ENCODE results near the gene SCP2D1.

Gene SCP2D1

GRCh38 chr20:18811904-18812303 is 1.7 kb upstream of the SCP2D1 start:
- DNase-seq (ENCODE audit: low read depth, low spot score), result no peak

GRCh38 chr20:18815194-18815942 is 1.8 kb downstream of the SCP2D1 start:
- no peak for DNase-seq (ENCODE audit: low read depth, low spot score)

DNA sequence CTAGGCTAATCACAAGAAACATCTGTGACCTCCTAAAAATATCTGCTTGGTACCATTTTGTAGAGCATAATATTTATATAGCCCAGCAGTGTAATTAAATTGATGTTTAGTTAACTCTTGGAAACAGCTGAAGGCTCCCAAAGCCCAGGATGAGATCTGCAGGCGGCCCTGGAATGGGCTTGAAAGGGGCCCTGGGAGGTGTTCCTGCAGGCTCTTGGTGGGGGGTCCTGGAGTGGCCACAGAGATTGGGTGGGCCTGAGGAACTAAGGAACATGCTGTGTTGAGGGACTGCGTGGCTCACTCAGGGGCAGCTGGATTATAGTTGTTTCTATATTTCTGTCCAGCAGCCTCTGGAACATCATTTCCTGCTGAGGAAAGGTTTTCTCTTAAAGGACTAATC is 9.2 kb downstream of the SCP2D1 start:
- no peak for DNase-seq (ENCODE audit: low read depth, low spot score)

DNA sequence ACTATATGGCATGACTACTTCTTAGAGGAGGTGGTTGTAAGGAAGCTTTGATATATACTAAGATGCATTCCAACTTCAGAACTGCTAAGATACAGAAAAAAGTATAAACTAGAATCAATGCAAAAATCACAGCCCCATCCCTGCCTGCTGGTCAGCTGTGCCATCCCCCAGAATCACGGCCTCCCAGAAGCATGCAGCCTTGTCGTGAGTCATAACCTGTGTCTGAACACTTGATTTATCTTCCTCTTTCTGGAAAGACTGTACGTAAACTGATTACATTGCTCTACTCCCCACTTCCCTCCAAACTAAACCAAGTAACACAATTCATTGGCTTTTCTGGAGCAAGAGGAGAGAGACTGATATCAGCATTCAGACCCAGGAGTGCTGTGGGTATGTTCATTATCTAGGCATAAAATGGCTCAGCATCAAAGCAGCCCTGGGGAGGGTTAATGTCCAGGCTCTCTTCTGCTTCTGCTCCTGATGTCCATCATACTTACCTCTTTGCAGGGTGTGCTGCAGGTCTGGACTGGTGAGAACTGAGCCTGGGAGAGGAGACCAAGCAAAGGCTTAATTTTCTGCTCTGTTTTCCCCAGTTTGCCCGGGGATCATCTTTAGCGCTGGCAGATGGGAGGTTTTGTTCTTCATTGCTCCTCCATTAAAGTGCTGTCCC is 18.4 kb downstream of the SCP2D1 start:
- DNase-seq (ENCODE audit: low read depth, low spot score), result no peak

DNA sequence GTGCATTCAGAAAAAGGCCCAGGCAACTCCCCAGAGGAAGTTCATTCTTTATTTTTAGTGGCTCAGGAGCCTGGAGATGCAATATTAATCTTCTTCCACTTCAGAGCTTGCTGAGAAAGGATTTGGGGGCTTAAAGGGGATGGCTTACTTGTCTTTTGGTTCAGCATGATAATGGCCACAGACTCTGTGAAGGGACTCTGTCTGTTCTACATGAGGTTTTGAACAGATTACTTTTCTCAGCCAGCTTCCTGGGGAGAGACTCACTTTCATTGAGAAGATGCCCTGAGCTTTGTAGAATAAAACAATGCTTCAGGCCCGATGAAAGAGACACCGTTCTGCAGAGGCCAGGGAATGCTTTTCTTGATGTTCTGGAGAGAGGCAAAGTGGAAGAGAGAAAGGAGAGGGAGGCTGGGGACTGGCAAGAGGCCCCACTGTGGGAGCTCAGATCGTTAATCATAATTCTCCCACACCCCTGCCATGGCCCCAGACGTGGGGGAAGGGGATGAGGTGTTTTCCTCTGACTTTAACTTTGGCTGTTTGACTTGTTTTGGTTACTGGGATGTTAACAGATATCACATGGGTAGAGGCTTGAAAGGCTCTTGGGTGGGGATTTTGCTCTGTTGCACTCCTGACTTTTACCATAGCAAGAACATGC is 19.1 kb downstream of the SCP2D1 start:
- DNase-seq (ENCODE audit: low read depth, low spot score), result no peak

- no peak for DNase-seq (ENCODE audit: low read depth, low spot score)
Measured at GRCh38 chr20:18835466-18836256, 22.1 kb downstream of the SCP2D1 start.

DNA sequence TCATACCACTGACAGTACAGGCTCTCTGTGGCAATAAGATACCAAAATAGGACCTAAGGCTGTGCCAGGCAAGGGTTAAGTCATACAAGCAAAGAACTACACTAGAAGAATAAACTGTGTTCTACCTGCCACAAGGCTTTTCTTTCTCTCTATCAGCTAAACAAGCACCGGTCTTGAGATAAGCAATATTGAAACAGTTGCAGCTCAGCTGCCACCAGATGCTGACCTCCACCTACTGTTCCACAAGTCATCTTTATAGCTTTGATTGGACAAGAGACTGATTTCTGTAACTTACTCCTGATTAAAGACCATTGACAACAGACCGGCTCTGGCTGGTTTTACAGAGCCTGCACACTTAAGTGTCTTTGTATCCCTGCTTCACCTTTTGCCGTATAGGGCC is 24.1 kb downstream of the SCP2D1 start:
- no peak for DNase-seq (ENCODE audit: low read depth, low spot score)

DNA sequence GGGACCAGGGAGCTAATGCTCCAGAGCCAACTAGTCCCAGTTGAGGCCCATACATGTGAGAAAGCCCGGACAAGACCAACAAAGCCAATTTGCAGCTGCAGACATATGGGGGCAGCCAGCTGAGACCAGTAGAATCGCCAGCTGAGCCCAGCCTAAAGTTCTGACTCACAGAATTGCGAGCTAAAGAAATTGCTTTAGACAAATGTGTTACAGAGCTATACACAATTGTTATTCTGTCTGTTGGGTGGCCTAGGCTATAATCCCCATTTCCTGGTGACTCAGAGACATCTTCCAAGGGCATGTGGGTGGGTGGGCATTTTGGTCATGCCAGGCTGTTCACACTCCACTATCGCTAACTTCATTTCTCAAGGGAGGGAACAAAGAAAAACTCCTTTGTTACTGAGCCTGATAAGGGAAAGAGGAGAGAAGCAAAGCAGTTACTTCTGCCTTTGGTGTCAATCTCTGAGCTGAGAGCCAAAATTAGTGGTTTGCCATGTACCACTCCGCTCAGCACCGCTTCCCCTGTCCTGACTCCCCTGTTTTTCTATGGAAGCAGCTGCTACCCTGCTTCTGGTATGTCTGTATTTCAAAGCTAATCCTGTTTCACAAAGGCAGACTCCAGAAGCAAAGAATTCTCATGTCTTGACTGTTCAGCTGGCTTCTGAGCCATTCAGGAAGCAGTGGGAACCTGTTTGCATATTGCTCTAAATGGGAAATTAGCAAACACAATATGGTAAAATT is 26.1 kb downstream of the SCP2D1 start:
- no peak for DNase-seq (ENCODE audit: low read depth, low spot score)

GRCh38 chr20:18840248-18840645 is 26.7 kb downstream of the SCP2D1 start:
- DNase-seq (ENCODE audit: low read depth, low spot score), result no peak

DNA sequence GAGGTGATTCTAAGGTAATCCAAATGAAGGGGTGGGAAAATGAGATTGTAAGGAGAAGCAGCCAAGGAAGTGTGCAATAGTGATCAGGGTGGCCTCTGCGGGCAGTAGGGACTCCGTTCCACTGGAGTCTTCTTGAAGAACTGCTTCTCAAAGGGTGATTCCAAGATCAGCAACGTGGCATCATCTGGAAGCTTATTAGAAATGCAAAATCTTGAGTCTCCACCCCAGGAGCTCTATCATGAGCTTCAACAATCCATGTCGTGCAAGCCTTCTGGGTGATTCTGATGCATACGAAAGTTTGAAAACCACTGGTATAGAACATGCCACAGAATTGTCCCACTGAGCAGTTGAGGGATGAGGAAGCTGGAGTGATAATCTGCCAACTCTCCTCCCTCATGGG is 31.4 kb downstream of the SCP2D1 start:
- no peak for DNase-seq (ENCODE audit: low read depth, low spot score)

GRCh38 chr20:18847226-18847755 is 33.7 kb downstream of the SCP2D1 start:
- no peak for DNase-seq (ENCODE audit: low read depth, low spot score)

DNA sequence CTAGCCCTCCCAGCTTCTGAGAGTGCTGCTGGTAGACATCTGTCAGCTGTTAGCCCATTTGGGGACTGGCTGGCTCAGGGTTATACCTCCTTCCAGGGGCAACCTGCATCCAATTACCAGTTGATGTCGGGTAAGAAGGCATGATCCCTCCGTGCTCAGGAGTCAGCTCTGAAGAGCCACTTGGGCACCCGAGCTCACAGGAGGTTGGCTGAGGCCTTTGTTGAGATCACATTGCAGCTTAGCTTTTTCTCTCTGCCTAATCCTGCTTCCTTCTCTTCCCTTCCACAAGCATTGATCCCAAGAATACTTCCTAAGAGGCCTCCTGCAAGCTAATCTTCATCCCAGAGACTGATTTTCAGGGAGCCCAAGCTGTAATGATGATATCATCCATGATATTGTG is 35.5 kb downstream of the SCP2D1 start:
- DNase-seq (ENCODE audit: low read depth, low spot score), result no peak

GRCh38 chr20:18851629-18852028 is 38.0 kb downstream of the SCP2D1 start:
- no peak for DNase-seq (ENCODE audit: low read depth, low spot score)

DNA sequence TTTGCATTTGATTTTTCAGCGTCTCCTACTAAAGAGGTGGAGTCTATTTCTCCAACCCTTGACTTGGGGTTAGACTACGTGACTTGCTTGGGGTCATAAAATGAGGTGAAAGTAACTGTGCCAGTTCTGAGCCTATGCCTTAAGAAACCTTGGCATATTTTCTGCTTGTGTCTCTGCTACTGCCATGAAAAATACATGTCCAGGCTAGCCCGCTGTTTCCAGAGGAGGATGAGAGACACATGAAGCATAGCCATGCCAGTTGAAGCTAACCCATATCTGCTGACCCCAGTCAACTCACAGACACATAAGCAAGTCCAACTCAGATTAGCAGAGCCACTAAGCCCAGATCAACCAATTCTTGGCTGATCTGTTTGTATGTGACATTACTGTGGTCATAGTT is 38.7 kb downstream of the SCP2D1 start:
- DNase-seq (ENCODE audit: low read depth, low spot score), result no peak

DNA sequence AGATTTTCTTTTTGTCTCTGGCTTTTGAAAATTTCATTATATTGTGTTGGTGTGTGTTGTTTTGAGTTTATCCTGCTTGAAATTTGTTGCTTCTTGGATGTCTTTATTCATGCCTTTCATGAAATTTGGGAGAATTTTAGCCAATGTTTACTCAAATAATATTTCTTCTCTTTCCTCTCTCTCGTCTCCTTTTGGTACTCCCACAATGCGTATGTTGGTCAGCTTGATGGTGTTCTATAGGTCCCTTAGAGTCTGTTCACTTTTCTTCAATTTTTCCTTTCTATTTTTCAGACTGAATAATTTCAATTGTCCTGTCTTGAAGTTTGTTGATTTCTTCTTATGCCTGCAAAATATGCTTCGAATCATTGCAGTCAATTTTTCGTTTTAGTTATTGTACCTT is 39.6 kb downstream of the SCP2D1 start:
- no peak for DNase-seq (ENCODE audit: low read depth, low spot score)

GRCh38 chr20:18853946-18854646 is 40.5 kb downstream of the SCP2D1 start:
- DNase-seq (ENCODE audit: low read depth, low spot score), result no peak

GRCh38 chr20:18855882-18856281 is 42.3 kb downstream of the SCP2D1 start:
- DNase-seq (ENCODE audit: low read depth, low spot score), result no peak

- peak; percentile 59 for DNase-seq (ENCODE audit: low read depth, low spot score)
Measured at GRCh38 chr20:18856873-18857272, 43.3 kb downstream of the SCP2D1 start.

DNA sequence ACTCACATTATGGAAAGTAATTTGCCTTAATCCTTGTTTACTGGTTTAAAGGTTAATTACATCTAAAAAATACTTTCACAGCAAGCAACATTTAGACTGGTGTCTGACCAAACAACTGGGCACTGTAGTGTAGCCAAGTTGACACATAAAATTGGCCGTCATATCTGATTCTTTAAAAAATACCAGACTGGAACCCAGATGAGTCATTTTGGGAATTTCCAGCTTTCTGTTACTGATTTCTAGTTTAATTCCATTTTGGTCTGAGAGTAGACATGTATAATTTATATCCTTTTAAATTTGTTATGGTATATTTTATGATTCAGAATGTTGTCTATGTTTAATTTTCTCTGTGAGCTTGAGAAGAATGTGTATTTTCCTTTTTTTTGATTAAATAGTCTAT is 44.1 kb downstream of the SCP2D1 start:
- DNase-seq (ENCODE audit: low read depth, low spot score), result no peak

DNA sequence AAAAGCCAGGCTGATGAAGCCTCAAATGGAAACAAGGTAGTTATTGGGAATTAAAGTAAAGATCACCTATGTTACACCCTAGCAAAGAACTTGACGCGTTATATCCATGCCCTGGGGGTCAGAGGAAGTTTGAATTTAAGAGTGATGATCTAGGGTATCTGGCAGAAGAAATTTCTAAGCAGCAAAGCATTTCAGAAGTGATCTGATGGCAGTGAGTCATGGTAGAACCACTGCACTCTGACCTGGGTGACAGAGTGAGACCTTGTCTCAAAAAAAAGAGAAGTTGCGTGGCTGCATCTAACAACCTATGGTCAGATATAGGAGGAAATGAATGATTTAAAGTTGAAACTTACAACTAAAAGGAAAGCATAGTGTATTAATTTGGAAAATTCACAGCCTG is 45.2 kb downstream of the SCP2D1 start:
- no peak for DNase-seq (ENCODE audit: low read depth, low spot score)

Data from iPS DF 19.7 (cell line).